ENCODE data around the gene MAPK13.

Gene MAPK13

GRCh38 chr6:36142971-36143838 lies 12.9 kb downstream of the MAPK13 start:
- TF ChIP-seq CTCF (IDR thresholded peaks at IDR 0.05; ENCODE audit: low read depth, low read length, missing control alignments), result no peak
- Histone ChIP-seq H3K36me3 (replicated peaks) (no peaks in the 10 kb centered on the region), H3K4me3 (ENCODE audit: low read depth, low read length) (no peak overlapping the region), H3K27me3 (replicated peaks) (no peaks in the 10 kb centered on the region), H3K27ac (no peak overlapping the region)
- in situ Hi-C loops (cut with HindIII; ENCODE audit: low pct_ligation_motif_present, low sequenced_read_pairs), result no loop called here
- no peak for DNase-seq

- Histone ChIP-seq H3K36me3 (replicated peaks) (no peaks in the 10 kb centered on the region), H3K4me3 (ENCODE audit: low read depth, low read length) (no peak overlapping the region), H3K27me3 (replicated peaks) (no peaks in the 10 kb centered on the region), H3K27ac (no peak overlapping the region)
- no peak for DNase-seq
- TF ChIP-seq CTCF (IDR thresholded peaks at IDR 0.05; ENCODE audit: low read depth, low read length, missing control alignments), result no peak
- in situ Hi-C loops (cut with HindIII; ENCODE audit: low pct_ligation_motif_present, low sequenced_read_pairs), result no loop called here
Observed at GRCh38 chr6:36145495-36145894, 15.2 kb downstream of the MAPK13 start.

- TF ChIP-seq CTCF (IDR thresholded peaks at IDR 0.05; ENCODE audit: low read depth, low read length, missing control alignments), result no peak
- in situ Hi-C loops (cut with HindIII; ENCODE audit: low pct_ligation_motif_present, low sequenced_read_pairs), result no loop called here
- Histone ChIP-seq H3K27me3 (replicated peaks) (no peaks in the 10 kb centered on the region), H3K4me3 (ENCODE audit: low read depth, low read length) (no peak overlapping the region), H3K27ac (no peak overlapping the region), H3K36me3 (replicated peaks) (no peaks in the 10 kb centered on the region)
- no peak for DNase-seq
Observed at GRCh38 chr6:36147294-36147693, 17.0 kb downstream of the MAPK13 start.

- in situ Hi-C loops (cut with HindIII; ENCODE audit: low pct_ligation_motif_present, low sequenced_read_pairs), result no loop called here
- Histone ChIP-seq H3K27ac (no peak overlapping the region), H3K4me3 (ENCODE audit: low read depth, low read length) (no peak overlapping the region), H3K27me3 (replicated peaks) (no peaks in the 10 kb centered on the region), H3K36me3 (replicated peaks) (no peaks in the 10 kb centered on the region)
- TF ChIP-seq CTCF (IDR thresholded peaks at IDR 0.05; ENCODE audit: low read depth, low read length, missing control alignments), result no peak
- DNase-seq, result no peak
Observed at GRCh38 chr6:36149476-36149875, 19.2 kb downstream of the MAPK13 start.

- no peak for TF ChIP-seq CTCF (IDR thresholded peaks at IDR 0.05; ENCODE audit: low read depth, low read length, missing control alignments)
- H3K4me3 ChIP-seq (ENCODE audit: low read depth, low read length), result no peak overlapping the region
- no peak overlapping the region for H3K27ac ChIP-seq
- DNase-seq, result no peak
- no peaks in the 10 kb centered on the region for H3K36me3 ChIP-seq (replicated peaks)
- no peaks in the 10 kb centered on the region for H3K27me3 ChIP-seq (replicated peaks)
- in situ Hi-C loops (cut with HindIII; ENCODE audit: low pct_ligation_motif_present, low sequenced_read_pairs), result no loop called here
Observed at GRCh38 chr6:36150283-36150682, 20.0 kb downstream of the MAPK13 start.

GRCh38 chr6:36154286-36154685 lies 24.0 kb downstream of the MAPK13 start:
- Histone ChIP-seq H3K4me3 (ENCODE audit: low read depth, low read length) (no peak overlapping the region), H3K27ac (no peak overlapping the region)
- in situ Hi-C loops (cut with HindIII; ENCODE audit: low pct_ligation_motif_present, low sequenced_read_pairs), result no loop called here

More at GRCh38 chr6:36154286-36154685, 24.0 kb downstream of the MAPK13 start:
- Histone ChIP-seq H3K27me3 (replicated peaks) (no peaks in the 10 kb centered on the region), H3K36me3 (replicated peaks) (no peaks in the 10 kb centered on the region)
- DNase-seq, result no peak
- no peak for TF ChIP-seq CTCF (IDR thresholded peaks at IDR 0.05; ENCODE audit: low read depth, low read length, missing control alignments)

Measured in brain microvascular endothelial cell (primary cell).